Urothelium cell line (cell line): ENCODE measurements around the gene MAPK8IP3.
"Not testable (repeated sequence)": the region's sequence is repeated elsewhere in the genome, so short reads cannot be mapped to it uniquely, and the experiment has no call there.

Experiments
- DNase-seq: peaks from one replicate; pipeline ENCODE4 v3.0.0; 2011; ENCODE audit warnings: low spot score, mixed read lengths
- FAIRE-seq: peaks from 2 replicates; lab custom pipeline; 2011; peaks lifted over from hg19 to GRCh38; lab: Jason Lieb, UNC

MAPK8IP3 gene

DNA sequence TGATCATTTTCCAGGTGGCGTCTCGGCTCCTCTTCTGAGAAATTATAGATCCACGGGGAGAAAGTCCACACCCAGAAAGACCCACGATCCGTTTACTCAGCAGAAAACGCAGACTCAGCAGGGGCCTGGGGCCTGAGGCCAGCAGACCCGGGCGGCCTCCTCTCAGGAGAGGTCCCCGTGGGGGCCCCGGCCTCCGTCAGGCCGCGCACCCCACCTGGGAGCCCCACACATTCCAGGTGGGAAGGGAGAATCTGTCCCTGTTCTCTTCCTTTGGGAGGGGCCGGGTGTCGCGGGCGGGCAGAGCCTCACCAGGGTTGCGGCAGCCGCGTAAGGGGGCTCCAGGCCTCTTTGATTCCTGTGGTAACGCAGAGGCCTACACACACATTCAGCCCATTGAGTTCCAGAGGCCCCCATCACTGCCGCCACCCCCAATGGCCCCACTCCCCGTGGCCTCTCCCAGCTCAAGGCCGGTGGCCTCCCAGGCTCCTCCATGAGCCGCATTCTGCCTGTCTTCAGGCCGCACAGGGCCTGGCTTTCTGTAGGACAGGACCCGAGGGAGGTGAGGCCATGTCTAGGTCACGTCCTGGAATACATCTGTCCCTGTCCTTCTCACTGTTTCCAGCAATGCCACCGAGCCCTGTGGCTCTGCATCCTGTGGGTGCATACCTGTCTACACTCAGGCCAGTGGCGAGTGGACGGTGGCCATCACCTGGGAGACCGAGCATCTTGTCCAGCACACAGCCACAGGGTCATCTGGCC, 89.1 kb downstream of the MAPK8IP3 start:
- no peak for FAIRE-seq
- DNase-seq, result no peak

- not testable (repeated sequence) for FAIRE-seq, DNase-seq
These were observed 93.3 kb downstream of the MAPK8IP3 start for GRCh38 chr16:1799263-1799662.

DNA sequence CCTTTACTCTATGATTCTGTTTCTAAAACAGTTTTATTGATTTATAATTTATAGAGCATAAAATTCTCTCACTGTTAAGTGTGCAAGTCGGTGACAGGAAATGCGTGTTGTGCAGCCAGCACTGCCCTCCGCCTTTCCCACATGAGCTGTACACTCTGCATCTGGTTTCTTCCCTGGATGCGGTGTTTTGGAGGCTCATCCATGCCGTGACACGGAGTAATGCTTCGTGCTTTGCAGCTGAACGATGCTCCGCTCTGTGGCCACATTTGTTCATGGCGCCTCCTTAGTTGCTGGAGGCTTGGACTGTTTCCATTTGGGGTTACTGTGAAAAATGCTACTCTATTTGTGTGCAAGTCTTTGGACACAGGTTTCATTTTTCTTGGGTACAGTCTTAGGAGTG, 94.7 kb downstream of the MAPK8IP3 start:
- FAIRE-seq (no peak), DNase-seq (no peak)

- DNase-seq (no peak), FAIRE-seq (no peak)
These were observed 101.6 kb downstream of the MAPK8IP3 start for GRCh38 chr16:1807626-1808025.

- DNase-seq (no peak), FAIRE-seq (no peak)
These were observed 102.7 kb downstream of the MAPK8IP3 start for GRCh38 chr16:1808691-1809090.

DNA sequence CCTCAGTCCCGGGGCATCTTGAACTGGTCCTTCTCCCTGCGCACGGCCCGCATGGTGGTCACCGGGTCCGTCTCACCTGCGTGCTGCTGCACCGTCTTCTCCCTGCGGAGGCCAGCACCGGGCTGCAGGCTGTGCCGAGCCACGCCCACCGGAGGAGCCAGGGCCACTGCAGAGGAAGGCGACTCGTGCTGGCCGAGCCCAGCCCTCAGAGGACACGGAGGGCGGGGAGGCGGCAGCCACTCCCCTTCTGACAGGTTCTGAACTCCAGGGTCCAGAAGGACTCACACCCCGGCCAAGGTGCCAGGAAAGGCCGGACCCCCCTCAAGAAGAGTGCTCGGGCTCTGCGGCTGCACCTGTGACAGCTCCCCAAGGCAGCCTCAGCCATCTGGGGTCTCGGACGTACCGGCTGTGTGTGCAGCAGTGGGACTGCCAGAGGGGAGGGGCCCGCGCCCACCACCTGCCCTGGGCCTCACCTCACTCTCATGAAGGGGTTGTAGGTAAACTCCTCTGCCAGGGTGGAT, 103.3 kb downstream of the MAPK8IP3 start:
- FAIRE-seq (no peak), DNase-seq (no peak)

DNA sequence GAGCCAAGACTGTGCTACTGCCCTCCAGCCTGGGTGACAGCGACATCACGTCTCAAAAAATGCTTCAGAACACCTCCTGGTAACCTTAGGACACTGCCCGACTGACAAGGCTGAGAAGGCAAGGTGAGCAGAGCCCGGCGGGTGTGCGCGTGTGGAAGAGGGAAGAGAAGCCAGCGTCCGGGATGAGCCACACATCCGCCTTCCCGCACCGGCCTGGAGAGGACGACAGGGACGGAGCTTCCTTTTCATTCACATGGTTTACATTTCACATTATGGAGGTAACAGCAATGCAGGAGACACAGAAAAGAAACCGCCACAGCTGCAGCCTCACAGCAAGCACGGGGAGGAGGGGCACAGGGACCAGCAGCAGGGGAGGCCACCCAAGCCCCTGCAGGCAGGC, 104.1 kb downstream of the MAPK8IP3 start:
- DNase-seq (no peak), FAIRE-seq (no peak)

GRCh38 chr16:1810536-1810935, 104.5 kb downstream of the MAPK8IP3 start:
- no peak for DNase-seq
- no peak for FAIRE-seq

DNA sequence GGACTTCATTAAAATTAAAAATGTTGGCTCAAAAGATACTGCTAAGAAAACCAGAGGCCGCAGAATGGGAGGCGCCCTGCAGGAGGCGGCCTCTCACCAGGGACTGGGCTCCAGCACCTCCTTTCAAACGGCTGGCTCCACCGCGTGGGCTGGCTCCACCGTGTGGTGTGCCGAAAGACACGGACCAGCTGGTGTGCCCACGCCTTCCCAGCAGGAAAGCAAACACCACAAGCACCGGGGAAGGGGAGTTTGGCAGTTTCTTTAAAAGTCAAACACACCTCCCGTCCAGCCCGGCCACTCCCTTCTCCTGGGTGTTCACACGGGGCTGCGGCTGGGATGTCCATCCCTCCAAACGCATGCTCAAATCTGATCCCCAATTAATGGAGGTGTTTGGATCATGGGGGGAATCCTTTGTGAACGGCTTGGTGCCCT, 106.8 kb downstream of the MAPK8IP3 start:
- DNase-seq (peak; percentile 66), FAIRE-seq (no peak)

DNA sequence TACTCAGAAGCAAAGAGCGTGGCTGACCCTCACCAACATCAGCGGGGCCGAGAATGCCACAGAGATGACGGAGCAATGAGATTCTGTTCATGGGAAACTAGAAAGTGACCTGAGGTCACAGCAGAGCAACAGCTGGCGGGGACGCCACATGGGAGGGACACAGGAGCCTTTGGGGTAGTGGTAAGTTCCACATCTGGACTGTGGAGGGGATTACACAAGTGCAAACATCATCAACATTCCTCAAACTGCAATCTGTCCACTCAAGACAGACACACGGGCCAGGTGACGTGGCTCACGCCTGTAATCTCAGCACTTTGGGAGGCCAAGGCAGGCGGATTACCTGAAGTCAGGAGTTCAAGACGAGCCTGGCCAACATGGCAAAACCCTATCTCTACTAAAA, 109.5 kb downstream of the MAPK8IP3 start:
- DNase-seq, result no peak
- FAIRE-seq, result no peak

DNA sequence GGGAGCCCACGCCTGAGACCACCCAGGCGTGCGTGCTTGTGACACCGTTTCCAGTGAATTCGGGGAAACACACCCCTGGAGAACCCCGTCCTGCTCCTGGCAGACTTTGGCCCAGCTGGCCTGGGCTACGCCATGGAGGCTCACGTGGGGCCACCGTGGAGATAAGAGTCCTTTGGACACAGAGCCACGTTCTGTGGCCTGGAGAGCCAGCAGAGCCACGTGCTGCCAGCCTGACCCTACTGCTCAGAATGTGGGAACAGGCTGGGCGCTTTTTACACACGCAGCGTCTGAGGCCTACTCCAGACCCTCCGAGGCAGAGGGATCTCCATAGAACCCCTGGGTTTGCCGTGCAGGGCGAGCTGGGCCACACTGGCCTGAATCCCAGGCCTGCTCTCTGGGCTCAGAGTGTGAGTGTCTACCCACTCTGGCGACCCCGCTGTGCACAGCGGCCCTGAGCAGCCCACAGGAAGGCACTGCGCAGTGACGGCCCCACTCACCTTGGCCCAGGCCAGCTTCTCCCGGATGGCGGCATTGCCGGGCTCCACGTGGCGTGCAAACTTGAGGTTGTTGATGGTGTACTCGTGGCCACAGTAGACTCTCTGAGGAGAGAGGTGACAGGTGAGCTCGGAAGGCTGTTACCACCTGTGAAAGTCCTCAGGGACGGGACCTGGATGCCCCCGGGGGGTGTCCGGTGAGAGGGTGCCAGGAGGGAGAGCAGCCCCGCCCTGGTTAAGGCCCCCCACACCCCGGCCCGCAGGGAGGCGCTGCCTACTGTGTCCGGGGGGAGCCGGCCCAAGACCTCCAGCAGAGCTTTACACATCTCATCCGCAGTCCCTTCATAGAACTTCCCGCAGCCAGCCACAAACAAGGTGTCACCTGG, 110.6 kb downstream of the MAPK8IP3 start:
- no peak for DNase-seq
- FAIRE-seq, result no peak

- FAIRE-seq, result no peak
These were observed 111.2 kb downstream of the MAPK8IP3 start for GRCh38 chr16:1817276-1817589.

DNA sequence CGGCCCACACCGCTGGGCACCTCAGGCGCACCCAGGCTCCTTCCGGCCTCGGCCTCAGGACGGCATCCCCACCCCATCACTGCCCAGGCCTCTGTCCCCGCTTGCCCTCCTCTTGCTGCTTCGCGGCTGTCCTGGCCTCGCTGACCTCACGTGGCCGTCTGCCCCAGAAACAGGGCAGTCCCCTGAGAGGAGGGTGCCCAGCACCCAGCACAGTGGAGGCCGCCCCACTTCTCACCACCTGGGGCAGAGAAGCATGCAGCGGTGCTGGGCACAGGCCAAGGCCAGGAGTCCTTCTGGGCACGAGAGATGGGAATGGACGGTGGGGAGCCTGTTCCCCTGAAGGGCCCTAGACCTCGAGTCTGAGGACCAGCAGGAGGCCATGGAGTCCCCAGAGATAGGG, 111.7 kb downstream of the MAPK8IP3 start:
- DNase-seq (no peak), FAIRE-seq (no peak)

More at GRCh38 chr16:1817276-1817589, 111.2 kb downstream of the MAPK8IP3 start:
- DNase-seq, result no peak

DNA sequence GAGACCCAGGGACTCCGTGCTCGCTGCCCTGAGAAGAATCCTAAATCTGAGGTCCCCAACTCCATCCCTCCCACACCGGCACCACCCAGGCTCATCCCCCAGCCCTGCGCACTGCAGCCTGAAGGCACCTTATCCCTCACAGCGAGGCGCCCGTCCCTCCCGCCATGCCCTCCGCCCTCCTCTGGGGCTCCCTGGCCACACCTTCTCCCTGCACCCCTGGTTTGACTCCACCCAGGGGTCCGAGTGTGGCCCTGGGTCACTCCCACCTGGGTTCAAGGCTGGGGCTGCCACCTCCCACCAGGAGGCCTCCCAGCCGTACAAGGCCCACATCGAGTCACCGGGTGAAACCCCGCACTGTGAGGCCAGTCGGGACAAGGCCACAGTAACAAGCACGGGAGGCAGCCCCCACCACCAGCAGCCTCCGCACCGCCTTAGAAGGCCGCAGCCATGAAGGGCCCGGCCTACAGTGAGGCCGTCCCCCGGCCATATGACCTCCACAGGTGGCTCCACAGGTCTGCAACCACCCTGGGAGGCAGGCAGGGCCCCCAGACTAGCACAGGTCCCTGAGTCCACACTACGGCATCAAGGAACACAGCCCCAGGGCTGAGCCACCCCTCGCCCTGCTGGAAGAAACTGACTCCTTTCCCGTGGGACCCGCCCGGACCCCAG, 112.3 kb downstream of the MAPK8IP3 start:
- no peak for FAIRE-seq
- DNase-seq, result no peak

- FAIRE-seq (no peak), DNase-seq (no peak)
These were observed 113.0 kb downstream of the MAPK8IP3 start for GRCh38 chr16:1818873-1819525.

DNA sequence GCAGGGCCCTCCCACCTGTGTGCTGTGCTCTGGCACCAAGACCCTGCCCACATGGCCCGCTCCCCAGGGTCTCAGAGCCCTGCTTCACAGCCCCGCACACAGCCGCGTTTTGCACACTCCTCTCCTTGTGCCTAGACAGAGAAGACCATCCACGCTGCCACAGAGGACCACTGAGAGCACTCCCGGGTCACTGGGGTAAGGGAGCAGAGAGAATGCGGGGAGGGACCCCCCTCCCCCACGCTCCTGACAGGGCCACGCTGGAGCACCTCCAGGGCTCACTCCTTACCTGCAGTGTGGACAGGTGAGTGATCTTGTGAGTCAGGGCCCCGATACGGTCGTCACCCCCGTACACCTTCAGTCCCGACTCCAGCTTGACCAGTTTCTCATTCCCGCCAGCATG, 113.6 kb downstream of the MAPK8IP3 start:
- FAIRE-seq, result no peak
- DNase-seq, result no peak
